ENCODE data around the gene ZMYND12.

Gene ZMYND12

DNA sequence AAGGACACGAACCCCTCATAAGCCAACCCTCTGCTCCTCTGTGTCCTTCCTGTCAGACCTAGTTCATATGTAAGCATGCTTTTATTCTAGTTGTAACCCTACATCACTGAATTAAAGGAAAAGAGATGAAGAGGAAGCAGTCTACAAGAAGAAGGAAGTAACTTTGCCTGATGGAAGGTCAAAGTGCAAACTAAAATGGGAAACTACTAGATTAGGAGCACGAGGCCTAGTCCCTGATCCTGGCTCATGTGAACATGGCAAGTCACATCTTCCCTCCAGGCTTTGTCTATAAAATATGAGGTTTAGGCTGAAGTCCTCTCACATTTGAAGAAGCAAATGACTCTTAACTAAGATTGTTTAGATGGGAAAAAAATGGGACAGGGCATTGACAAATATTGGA, 13.2 kb downstream of the ZMYND12 start:
- no CpG with 5 or more reads among the region's 2 CpGs for WGBS (ENCODE audit: insufficient coverage, insufficient read length)
- no peak for DNase-seq (ENCODE audit: low read depth, low spot score)
- Histone ChIP-seq H3K4me1 (ENCODE audit: control insufficient read depth, insufficient read depth, low read length) (no peaks in the 10 kb centered on the region), H3K27ac (ENCODE audit: low read length) (no peak overlapping the region), H3K36me3 (ENCODE audit: control insufficient read depth, insufficient read depth, low read length) (no peaks in the 10 kb centered on the region), H3K4me3 (ENCODE audit: low read length) (no peak overlapping the region), H3K9me3 (ENCODE audit: control insufficient read depth, insufficient read depth, low read length) (no peaks in the 10 kb centered on the region), H3K27me3 (ENCODE audit: control insufficient read depth, insufficient read depth, low read length) (no peaks in the 10 kb centered on the region)

GRCh38 chr1:42439940-42440339, 15.9 kb downstream of the ZMYND12 start:
- WGBS (ENCODE audit: insufficient coverage, insufficient read length): no CpG with 5 or more reads among the region's 2 CpGs
- no peak overlapping the region for H3K27ac ChIP-seq (ENCODE audit: low read length)
- H3K27me3 ChIP-seq (ENCODE audit: control insufficient read depth, insufficient read depth, low read length): no peaks in the 10 kb centered on the region
- H3K4me3 ChIP-seq (ENCODE audit: low read length): no peak overlapping the region
- H3K36me3 ChIP-seq (ENCODE audit: control insufficient read depth, insufficient read depth, low read length): no peaks in the 10 kb centered on the region
- no peaks in the 10 kb centered on the region for H3K9me3 ChIP-seq (ENCODE audit: control insufficient read depth, insufficient read depth, low read length)
- no peak for DNase-seq (ENCODE audit: low read depth, low spot score)
- H3K4me1 ChIP-seq (ENCODE audit: control insufficient read depth, insufficient read depth, low read length): no peaks in the 10 kb centered on the region

- no peak for DNase-seq (ENCODE audit: low read depth, low spot score)
- Histone ChIP-seq H3K4me1 (ENCODE audit: control insufficient read depth, insufficient read depth, low read length) (peaks cover 1% of the 10 kb centered on the region; the same call in 1 of the 2 replicates), H3K4me3 (ENCODE audit: low read length) (no peak overlapping the region), H3K27ac (ENCODE audit: low read length) (no peak overlapping the region), H3K9me3 (ENCODE audit: control insufficient read depth, insufficient read depth, low read length) (no peaks in the 10 kb centered on the region), H3K36me3 (ENCODE audit: control insufficient read depth, insufficient read depth, low read length) (no peaks in the 10 kb centered on the region), H3K27me3 (ENCODE audit: control insufficient read depth, insufficient read depth, low read length) (no peaks in the 10 kb centered on the region)
- WGBS (ENCODE audit: insufficient coverage, insufficient read length): no CpG with 5 or more reads among the region's 4 CpGs
Measured at GRCh38 chr1:42434340-42434739, 21.5 kb downstream of the ZMYND12 start.

DNA sequence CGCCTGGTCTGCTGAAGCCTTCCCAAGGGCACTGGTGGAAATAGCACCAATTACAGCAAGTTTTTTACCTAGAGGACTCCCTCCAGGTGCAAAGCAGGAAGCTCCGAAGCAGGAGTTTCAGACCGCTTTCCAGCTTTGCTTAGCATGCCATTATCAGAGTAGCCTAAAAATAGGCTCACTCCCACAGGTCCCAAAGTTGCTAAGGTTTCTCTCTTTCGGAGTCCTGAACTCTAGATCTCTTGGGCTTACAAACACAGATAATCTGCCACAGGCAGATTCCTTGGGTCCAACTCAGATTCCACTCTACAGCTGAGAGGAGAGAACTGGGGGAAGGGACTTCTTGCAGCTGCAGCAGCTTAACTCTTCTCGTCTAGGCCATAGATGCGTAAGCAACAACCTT, 22.5 kb downstream of the ZMYND12 start:
- peaks cover 1% of the 10 kb centered on the region; the same call in 1 of the 2 replicates for H3K4me1 ChIP-seq (ENCODE audit: control insufficient read depth, insufficient read depth, low read length)
- no peak overlapping the region for H3K4me3 ChIP-seq (ENCODE audit: low read length)
- H3K36me3 ChIP-seq (ENCODE audit: control insufficient read depth, insufficient read depth, low read length): no peaks in the 10 kb centered on the region
- H3K27me3 ChIP-seq (ENCODE audit: control insufficient read depth, insufficient read depth, low read length): no peaks in the 10 kb centered on the region
- no peak for DNase-seq (ENCODE audit: low read depth, low spot score)
- no peak overlapping the region for H3K27ac ChIP-seq (ENCODE audit: low read length)
- WGBS (ENCODE audit: insufficient coverage, insufficient read length): no CpG with 5 or more reads among the region's 6 CpGs
- no peaks in the 10 kb centered on the region for H3K9me3 ChIP-seq (ENCODE audit: control insufficient read depth, insufficient read depth, low read length)

DNA sequence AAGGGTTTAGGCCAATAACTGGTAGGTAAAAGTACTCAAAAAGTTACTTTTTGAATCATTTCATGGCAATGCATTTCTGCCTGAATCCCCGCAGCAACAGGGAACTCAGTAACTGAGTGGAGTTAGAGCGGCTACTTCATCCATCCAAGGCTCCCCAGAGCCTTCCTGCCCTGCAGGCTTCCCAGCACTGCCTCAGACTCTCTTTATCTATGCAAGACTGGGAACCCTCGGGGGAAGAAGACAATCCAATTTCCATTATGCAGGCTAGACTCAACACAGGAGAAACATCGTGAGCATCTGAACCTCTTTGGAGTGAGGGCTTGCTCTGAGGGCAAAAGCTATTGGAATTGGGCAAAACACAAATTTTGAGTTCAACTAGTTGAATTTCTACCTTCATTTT, 23.1 kb downstream of the ZMYND12 start:
- DNase-seq (ENCODE audit: low read depth, low spot score): no peak
- H3K27me3 ChIP-seq (ENCODE audit: control insufficient read depth, insufficient read depth, low read length): no peaks in the 10 kb centered on the region
- WGBS (ENCODE audit: insufficient coverage, insufficient read length): no CpG with 5 or more reads among the region's 4 CpGs

DNA sequence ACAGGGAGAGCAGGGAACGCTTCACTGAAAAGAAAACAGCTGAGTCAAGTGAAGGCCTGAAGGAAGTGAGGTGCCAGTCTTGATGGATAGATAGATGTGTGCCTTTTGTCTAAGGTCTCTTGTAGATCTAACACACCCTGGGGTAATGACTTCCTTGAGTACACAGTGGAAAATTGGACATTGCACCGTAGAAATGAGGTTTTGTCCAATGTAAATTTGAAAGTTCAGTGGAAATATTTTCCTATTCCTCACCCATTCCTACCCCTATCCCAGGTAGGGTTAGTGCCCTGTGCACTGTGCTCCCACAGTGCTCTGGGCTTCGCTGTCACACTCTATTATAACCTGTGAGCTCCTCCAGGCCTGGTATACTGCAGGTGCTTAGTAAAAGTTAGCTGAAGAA, 24.3 kb downstream of the ZMYND12 start:
- DNase-seq (ENCODE audit: low read depth, low spot score): no peak
- Histone ChIP-seq H3K4me3 (ENCODE audit: low read length) (no peak overlapping the region), H3K36me3 (ENCODE audit: control insufficient read depth, insufficient read depth, low read length) (no peaks in the 10 kb centered on the region), H3K4me1 (ENCODE audit: control insufficient read depth, insufficient read depth, low read length) (peaks cover 1% of the 10 kb centered on the region; the same call in 1 of the 2 replicates), H3K27me3 (ENCODE audit: control insufficient read depth, insufficient read depth, low read length) (no peaks in the 10 kb centered on the region), H3K9me3 (ENCODE audit: control insufficient read depth, insufficient read depth, low read length) (no peaks in the 10 kb centered on the region), H3K27ac (ENCODE audit: low read length) (no peak overlapping the region)
- no CpG with 5 or more reads among the region's 3 CpGs for WGBS (ENCODE audit: insufficient coverage, insufficient read length)

More for the DNA sequence above, 23.1 kb downstream of the ZMYND12 start:
- Histone ChIP-seq H3K36me3 (ENCODE audit: control insufficient read depth, insufficient read depth, low read length) (no peaks in the 10 kb centered on the region), H3K27ac (ENCODE audit: low read length) (no peak overlapping the region), H3K4me1 (ENCODE audit: control insufficient read depth, insufficient read depth, low read length) (peaks cover 1% of the 10 kb centered on the region; the same call in 1 of the 2 replicates), H3K4me3 (ENCODE audit: low read length) (no peak overlapping the region), H3K9me3 (ENCODE audit: control insufficient read depth, insufficient read depth, low read length) (no peaks in the 10 kb centered on the region)

GRCh38 chr1:42430286-42431135, 25.3 kb downstream of the ZMYND12 start:
- Histone ChIP-seq H3K9me3 (ENCODE audit: control insufficient read depth, insufficient read depth, low read length) (no peaks in the 10 kb centered on the region), H3K27ac (ENCODE audit: low read length) (no peak overlapping the region), H3K36me3 (ENCODE audit: control insufficient read depth, insufficient read depth, low read length) (no peaks in the 10 kb centered on the region), H3K4me3 (ENCODE audit: low read length) (no peak overlapping the region), H3K4me1 (ENCODE audit: control insufficient read depth, insufficient read depth, low read length) (peaks cover 1% of the 10 kb centered on the region; the same call in 1 of the 2 replicates), H3K27me3 (ENCODE audit: control insufficient read depth, insufficient read depth, low read length) (no peaks in the 10 kb centered on the region)
- no CpG with 5 or more reads among the region's 3 CpGs for WGBS (ENCODE audit: insufficient coverage, insufficient read length)
- DNase-seq (ENCODE audit: low read depth, low spot score): no peak

GRCh38 chr1:42429603-42430002, 26.2 kb downstream of the ZMYND12 start:
- Histone ChIP-seq H3K4me3 (ENCODE audit: low read length) (no peak overlapping the region), H3K27me3 (ENCODE audit: control insufficient read depth, insufficient read depth, low read length) (no peaks in the 10 kb centered on the region), H3K9me3 (ENCODE audit: control insufficient read depth, insufficient read depth, low read length) (no peaks in the 10 kb centered on the region), H3K36me3 (ENCODE audit: control insufficient read depth, insufficient read depth, low read length) (no peaks in the 10 kb centered on the region), H3K27ac (ENCODE audit: low read length) (no peak overlapping the region), H3K4me1 (ENCODE audit: control insufficient read depth, insufficient read depth, low read length) (peaks cover 1% of the 10 kb centered on the region; the same call in 1 of the 2 replicates)
- no peak for DNase-seq (ENCODE audit: low read depth, low spot score)
- no CpG with 5 or more reads among the region's 1 CpG for whole genome bisulfite sequencing (ENCODE audit: insufficient coverage, insufficient read length)

DNA sequence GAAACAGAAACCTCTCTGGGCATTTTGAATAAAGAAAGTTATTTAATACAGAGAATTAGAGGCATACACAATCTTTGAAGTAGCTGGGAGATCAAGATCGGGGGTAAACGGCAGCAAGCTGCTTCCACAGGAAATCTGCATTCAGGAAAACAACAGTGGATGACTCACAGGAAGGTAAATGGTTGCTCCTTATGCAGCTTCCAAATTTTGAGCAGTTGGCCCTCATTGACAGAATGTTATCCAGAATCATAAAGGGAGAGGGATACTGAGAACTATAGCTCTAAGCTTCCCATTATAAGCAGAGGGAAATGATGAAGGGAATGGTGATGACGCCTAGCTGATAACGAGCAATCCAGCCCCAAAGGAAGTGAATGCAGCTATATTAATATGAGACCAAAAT, 28.6 kb downstream of the ZMYND12 start:
- no peaks in the 10 kb centered on the region for H3K27me3 ChIP-seq (ENCODE audit: control insufficient read depth, insufficient read depth, low read length)
- no peaks in the 10 kb centered on the region for H3K36me3 ChIP-seq (ENCODE audit: control insufficient read depth, insufficient read depth, low read length)
- no peaks in the 10 kb centered on the region for H3K9me3 ChIP-seq (ENCODE audit: control insufficient read depth, insufficient read depth, low read length)
- H3K27ac ChIP-seq (ENCODE audit: low read length): no peak overlapping the region
- H3K4me3 ChIP-seq (ENCODE audit: low read length): no peak overlapping the region
- no CpG with 5 or more reads among the region's 4 CpGs for WGBS (ENCODE audit: insufficient coverage, insufficient read length)
- H3K4me1 ChIP-seq (ENCODE audit: control insufficient read depth, insufficient read depth, low read length): no peaks in the 10 kb centered on the region; the same call in 1 of the 2 replicates
- no peak for DNase-seq (ENCODE audit: low read depth, low spot score)

DNA sequence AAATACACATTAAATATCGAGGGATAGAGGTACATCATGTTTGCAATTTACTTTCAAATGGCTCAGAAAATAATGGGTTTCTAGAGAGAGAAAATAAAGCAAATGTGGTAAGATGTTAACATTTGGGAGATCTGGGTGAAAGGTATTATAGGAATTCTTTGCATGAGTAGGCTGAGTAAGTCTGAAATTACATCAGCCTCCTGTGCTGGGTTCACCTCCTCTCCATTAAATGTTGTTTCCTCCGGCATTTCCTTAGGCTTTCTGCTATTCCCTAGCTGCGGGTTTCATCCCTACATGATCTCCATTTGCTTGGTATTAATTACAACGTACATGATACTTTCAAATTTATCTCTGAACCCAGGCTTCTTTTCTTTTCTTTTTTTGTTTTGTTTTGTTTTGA, 31.6 kb downstream of the ZMYND12 start:
- no peaks in the 10 kb centered on the region for H3K27me3 ChIP-seq (ENCODE audit: control insufficient read depth, insufficient read depth, low read length)
- H3K9me3 ChIP-seq (ENCODE audit: control insufficient read depth, insufficient read depth, low read length): no peaks in the 10 kb centered on the region
- no peak overlapping the region for H3K4me3 ChIP-seq (ENCODE audit: low read length)
- no peak for DNase-seq (ENCODE audit: low read depth, low spot score)
- H3K36me3 ChIP-seq (ENCODE audit: control insufficient read depth, insufficient read depth, low read length): no peaks in the 10 kb centered on the region
- H3K27ac ChIP-seq (ENCODE audit: low read length): no peak overlapping the region
- WGBS (ENCODE audit: insufficient coverage, insufficient read length): no CpG with 5 or more reads among the region's 4 CpGs
- no peaks in the 10 kb centered on the region for H3K4me1 ChIP-seq (ENCODE audit: control insufficient read depth, insufficient read depth, low read length)

DNA sequence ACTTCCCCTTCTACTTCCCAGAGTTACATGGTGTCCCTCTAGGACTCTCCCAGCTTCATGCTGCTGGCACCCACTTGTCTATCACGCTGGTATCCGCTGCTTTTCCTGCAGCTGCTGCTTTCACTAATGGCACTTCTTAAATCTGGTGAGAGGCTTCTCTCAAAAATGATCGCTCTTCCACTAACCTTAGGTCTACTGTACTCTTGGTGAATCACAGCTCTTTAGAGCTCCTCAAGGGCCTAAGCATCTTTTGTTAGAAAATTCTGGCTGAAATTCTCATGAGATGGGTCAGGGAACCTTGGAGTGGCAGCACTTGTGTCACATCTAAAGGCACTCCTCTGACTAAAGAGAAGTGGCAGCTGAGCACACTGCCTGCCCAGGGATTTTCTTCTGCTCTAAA, 32.1 kb downstream of the ZMYND12 start:
- no CpG with 5 or more reads among the region's 3 CpGs for WGBS (ENCODE audit: insufficient coverage, insufficient read length)
- Histone ChIP-seq H3K4me3 (ENCODE audit: low read length) (no peak overlapping the region), H3K9me3 (ENCODE audit: control insufficient read depth, insufficient read depth, low read length) (no peaks in the 10 kb centered on the region), H3K27me3 (ENCODE audit: control insufficient read depth, insufficient read depth, low read length) (no peaks in the 10 kb centered on the region), H3K36me3 (ENCODE audit: control insufficient read depth, insufficient read depth, low read length) (no peaks in the 10 kb centered on the region), H3K27ac (ENCODE audit: low read length) (no peak overlapping the region), H3K4me1 (ENCODE audit: control insufficient read depth, insufficient read depth, low read length) (peaks cover under 1% of the 10 kb centered on the region; the same call in 1 of the 2 replicates)
- no peak for DNase-seq (ENCODE audit: low read depth, low spot score)
